ENCODE measurements around the gene AAGAB.
"Not testable (repeated sequence)": the region's sequence is repeated elsewhere in the genome, so short reads cannot be mapped to it uniquely, and the experiment has no call there.

The AAGAB gene

GRCh38 chr15:67154249-67154648 is 100.2 kb downstream of the AAGAB start:
- Histone ChIP-seq H3K27ac (ENCODE audit: insufficient read depth, low read depth, low read length, poor library complexity, severe bottlenecking) (no peak overlapping the region), H3K4me1 (ENCODE audit: control insufficient read depth, insufficient read depth, low read length) (peaks cover 14% of the 10 kb centered on the region), H3K27me3 (ENCODE audit: control insufficient read depth, insufficient read depth, low read length, poor library complexity, severe bottlenecking) (no peaks in the 10 kb centered on the region), H3K36me3 (ENCODE audit: control insufficient read depth, insufficient read depth, low read length) (no peaks in the 10 kb centered on the region), H3K4me3 (ENCODE audit: insufficient read depth, low read depth, low read length) (no peak overlapping the region), H3K9me3 (ENCODE audit: control insufficient read depth, low read length) (no peaks in the 10 kb centered on the region)

GRCh38 chr15:67153044-67153443 is 101.4 kb downstream of the AAGAB start:
- H3K4me3 ChIP-seq (ENCODE audit: insufficient read depth, low read depth, low read length); H3K27me3 ChIP-seq (ENCODE audit: control insufficient read depth, insufficient read depth, low read length, poor library complexity, severe bottlenecking); H3K27ac ChIP-seq (ENCODE audit: insufficient read depth, low read depth, low read length, poor library complexity, severe bottlenecking); H3K9me3 ChIP-seq (ENCODE audit: control insufficient read depth, low read length); H3K36me3 ChIP-seq (ENCODE audit: control insufficient read depth, insufficient read depth, low read length): not testable (repeated sequence)
- WGBS, 2 experiments, result 85% methylated on average over 6 of the region's 6 CpGs
- H3K4me1 ChIP-seq (ENCODE audit: control insufficient read depth, insufficient read depth, low read length), result peaks cover 17% of the 10 kb centered on the region

- no peaks in the 10 kb centered on the region for H3K9me3 ChIP-seq (ENCODE audit: control insufficient read depth, low read length)
These were observed 102.0 kb downstream of the AAGAB start for GRCh38 chr15:67152429-67152828.

More at GRCh38 chr15:67152429-67152828, 102.0 kb downstream of the AAGAB start:
- peaks cover 21% of the 10 kb centered on the region for H3K4me1 ChIP-seq (ENCODE audit: control insufficient read depth, insufficient read depth, low read length)
- no peaks in the 10 kb centered on the region for H3K36me3 ChIP-seq (ENCODE audit: control insufficient read depth, insufficient read depth, low read length)
- no peaks in the 10 kb centered on the region for H3K27me3 ChIP-seq (ENCODE audit: control insufficient read depth, insufficient read depth, low read length, poor library complexity, severe bottlenecking)
- no peak overlapping the region for H3K4me3 ChIP-seq (ENCODE audit: insufficient read depth, low read depth, low read length)
- no peak overlapping the region for H3K27ac ChIP-seq (ENCODE audit: insufficient read depth, low read depth, low read length, poor library complexity, severe bottlenecking)
- 33 to 54% methylated on average over 1 of the region's 1 CpG for WGBS, 2 experiments
